Airway epithelial cell (primary cell): ENCODE data around the gene ESRRB. TPM values are rescaled to one million over a fixed set of nuclear protein-coding genes. Genes with fewer than 3 reads are reported as not detected.

Source experiments
- total RNA-seq: library from RNA; depleted of rRNA; stranded (reverse); fragments of >200 nt; gene quantifications from 2 replicates; pipeline ENCODE4 v1.2.3, GENCODE V29; 2015

The ESRRB gene
- 0.21 TPM in 1 of 2 replicates, not detected in the other for total RNA-seq

DNA sequence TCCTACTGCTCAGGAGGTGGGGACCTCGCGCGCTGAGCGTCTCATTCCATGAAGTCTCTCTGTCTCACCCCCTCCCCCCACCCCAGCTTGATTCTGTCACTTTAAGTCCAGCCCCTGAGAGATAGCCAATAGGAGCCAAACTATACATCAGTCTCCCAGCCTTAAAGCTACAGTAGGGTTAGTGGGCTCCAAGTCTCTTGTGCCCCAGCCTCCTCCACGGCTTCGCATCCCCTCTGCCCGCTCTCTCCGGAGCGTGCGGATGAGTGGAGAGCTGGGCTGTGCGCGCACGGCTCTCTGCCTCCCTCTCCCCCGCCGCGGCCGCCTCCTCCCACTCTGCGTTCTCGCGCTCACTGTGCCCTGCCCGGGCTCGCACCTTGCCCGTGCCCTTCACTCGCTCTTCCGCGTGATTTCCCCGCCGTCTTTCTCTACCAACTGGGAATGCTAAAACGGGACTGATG is at the start of gene ESRRB:
TSS of gene ESRRB (plus strand) at position 191 of the 458 bp plus-strand sequence. CDS start at position 456, 265 bp downstream.

Other genes starting within 250 kb of the ESRRB start
- 28.8 and 44.8 TPM in 2 replicates for gene GPATCH2L, start 224.2 kb upstream of the ESRRB start, total RNA-seq